NCI-H2196 (cell line): ENCODE results near the gene CD209.

Experiments used
- DNase-seq: peaks from one replicate; lab custom pipeline; 2025; ENCODE audit not compliant: unreplicated experiment; lab: John Stamatoyannopoulos, UW

The CD209 gene

DNA sequence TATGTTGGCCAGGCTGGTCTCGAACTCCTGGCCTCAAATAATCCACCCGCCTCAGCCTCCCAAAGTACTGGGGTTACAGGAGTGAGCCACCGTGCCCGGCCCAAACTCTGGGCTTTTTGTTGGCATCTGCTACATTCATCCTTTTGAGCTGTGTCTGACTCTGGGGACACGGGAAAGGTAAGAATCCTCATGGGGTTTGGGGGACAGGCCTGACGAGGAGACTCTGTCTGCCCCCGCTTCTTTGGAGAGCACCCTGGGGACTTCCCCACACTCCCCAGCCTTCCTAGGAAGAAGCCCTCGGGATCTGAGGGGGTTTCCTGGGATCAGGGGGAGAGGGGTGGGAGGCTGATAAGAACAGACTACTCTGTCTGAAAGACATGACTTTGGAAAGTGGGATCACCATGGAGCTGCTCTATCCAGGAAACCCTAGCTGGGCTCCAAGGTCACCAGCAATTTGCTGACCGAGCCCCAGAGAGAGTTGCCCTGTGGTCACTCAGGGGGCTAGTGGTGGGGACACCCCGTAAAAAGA lies 37.3 kb downstream of the CD209 start:
- DNase-seq = no peak

DNA sequence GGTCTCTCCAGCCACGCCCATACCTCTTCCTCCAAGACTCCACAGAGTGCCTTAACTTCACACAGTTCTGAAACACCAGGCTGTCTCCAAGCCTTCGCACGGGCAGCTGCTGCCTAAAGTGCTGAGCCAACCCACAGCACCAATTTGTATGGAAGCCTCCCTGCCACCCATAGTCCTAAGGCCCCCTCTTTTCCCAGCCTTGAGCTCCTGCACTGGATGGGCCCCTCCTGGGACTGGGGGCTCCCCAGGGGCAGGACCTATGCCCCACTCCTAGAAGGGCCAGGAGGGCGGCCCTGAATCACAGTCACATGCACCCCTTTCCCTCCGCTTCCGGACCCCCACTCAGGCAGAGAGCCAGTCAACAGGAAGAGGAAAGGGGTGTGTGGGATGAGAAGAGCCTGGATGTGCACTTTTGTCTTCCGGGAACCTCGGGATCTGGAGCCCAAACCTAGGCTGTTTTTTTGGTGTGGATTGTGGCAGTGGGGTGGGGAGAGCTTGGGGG lies 40.3 kb downstream of the CD209 start:
- DNase-seq = no peak

GRCh38 chr19:7706188-7706954 lies 41.0 kb downstream of the CD209 start:
- no peak for DNase-seq

GRCh38 chr19:7705387-7706187 lies 41.7 kb downstream of the CD209 start:
- no peak for DNase-seq

DNA sequence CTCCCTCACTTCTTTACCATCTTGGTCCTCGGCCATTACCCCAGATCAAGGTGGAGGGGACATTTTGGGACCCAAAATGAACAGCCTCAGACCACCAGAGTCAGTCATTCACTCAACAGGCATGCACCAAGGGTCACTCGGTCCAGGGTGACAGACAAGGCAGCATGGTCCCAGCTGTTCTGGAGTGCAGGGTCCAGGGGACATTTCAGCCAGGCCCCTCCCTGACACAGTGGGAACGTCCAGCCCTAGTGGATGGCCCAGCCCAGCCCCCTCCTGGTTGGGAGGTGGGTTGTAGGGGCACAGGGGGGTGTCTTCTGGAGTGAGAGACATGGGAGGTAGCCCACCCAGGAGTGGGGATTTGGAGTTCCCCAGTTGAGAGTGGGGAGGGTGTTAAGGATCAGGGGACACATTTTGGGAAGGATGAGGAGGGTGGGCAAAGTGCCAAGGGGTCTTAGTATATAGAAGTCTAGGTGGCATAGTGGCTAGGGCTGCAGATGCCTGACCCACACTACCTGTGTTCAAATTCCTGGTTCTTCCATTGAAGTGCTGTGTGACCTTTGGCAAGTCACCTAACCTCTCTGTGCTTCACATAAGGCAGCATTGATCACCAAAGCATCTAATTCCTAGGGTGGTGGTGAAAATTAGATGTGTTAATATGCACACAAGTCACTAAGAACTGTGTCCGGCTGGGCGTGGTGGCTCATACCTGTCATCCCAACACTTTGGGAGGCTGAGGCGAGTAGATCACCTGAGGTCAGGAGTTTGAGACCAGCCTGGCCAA lies 42.9 kb downstream of the CD209 start:
- DNase-seq = no peak

DNA sequence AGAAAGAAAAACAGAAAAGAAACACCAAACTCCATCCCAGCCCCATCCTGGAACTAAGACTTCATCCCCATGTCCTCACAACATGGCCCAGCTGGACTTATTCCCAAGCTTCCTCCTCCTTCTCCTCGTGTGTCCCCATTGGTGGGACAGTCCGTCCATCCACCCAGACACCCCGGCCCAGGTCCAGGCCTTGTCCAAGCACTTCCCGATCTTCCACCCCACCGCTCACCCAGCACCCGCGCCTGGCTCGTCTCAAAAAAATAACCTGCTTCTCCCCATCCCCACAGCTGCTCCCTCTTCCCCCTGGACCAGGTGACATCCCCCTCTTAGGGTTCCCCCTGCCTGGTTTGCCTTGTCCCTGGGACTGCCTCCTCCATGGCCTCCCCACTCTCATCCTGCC lies 44.0 kb downstream of the CD209 start:
- no peak for DNase-seq

- DNase-seq = no peak
Observed at GRCh38 chr19:7701654-7702457, 45.5 kb downstream of the CD209 start, which contains the start of gene FCER2. Gene FCER2 (minus strand): TSS chr19:7702131. CDS start chr19:7699760, 2,371 bp downstream.

DNA sequence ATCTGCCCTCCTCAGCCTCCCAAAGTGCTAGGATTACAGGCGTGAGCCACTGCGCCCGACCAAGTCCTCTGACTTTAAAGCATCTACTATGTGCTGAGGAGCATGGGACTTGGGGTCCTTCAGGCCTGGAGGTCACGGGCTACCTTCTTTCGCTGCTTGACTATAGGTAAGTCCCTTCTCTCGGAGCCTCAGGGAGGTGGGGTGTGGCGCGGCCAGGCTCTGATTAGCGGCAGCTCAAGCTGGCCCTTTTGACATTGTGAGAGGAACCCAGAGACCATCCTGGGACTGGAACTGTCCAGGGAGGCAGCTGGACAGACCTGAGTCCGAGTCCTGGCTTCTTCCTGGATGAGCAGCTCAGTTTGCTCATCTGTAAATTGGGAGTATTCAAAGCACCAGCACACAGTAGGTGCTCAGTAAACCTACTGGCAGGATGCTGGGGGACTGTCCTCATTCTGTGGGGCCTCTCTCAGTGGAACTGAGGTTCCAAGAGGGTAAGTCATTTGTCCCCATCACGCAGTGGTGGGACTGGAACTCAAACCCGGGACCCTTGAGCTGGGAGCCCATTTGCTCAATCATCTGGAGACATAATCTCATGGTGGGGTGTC lies 46.2 kb downstream of the CD209 start:
- DNase-seq = no peak

GRCh38 chr19:7699417-7700401 lies 47.6 kb downstream of the CD209 start:
- DNase-seq = no peak

DNA sequence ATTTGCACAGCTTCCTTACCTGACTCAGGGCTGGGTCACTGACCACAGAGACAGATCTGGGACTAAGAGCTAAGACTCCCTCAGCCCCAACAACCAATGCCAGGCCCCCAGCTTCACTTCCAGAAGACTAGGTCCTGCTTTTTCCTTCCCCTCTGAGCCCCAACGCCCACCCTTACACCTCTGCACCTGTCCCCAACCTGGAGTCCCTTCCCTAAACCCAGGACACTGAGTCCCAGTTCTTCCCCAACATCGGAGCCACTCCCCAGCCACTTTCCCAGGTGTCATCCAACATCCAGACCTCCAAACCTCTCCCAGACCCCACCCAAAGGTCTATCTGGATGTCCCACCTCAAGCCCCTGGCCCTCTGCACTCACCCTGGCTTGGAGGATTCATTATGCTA lies 48.3 kb downstream of the CD209 start:
- DNase-seq = no peak

DNA sequence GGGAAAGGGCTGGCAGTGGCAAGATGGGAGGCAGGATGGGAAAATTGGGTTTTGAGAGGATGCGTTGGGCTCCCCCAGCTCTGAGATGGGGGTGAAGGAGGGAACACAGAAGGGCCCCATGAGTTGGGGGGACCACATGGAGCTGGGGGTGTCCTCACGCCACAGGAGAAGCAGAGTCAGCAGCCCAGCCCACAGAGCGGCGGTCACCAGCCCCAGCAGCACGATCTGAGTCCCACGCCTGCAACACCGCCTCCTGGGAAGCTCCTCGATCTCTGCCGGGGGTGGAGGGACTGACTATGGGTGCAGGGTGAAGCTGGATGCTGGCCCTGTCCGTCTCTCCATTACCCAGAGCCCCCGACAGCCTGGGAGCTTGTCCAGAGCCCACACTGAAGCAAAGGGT lies 48.8 kb downstream of the CD209 start:
- DNase-seq = no peak

- no peak for DNase-seq
Observed at GRCh38 chr19:7697721-7698287, 49.5 kb downstream of the CD209 start.

DNA sequence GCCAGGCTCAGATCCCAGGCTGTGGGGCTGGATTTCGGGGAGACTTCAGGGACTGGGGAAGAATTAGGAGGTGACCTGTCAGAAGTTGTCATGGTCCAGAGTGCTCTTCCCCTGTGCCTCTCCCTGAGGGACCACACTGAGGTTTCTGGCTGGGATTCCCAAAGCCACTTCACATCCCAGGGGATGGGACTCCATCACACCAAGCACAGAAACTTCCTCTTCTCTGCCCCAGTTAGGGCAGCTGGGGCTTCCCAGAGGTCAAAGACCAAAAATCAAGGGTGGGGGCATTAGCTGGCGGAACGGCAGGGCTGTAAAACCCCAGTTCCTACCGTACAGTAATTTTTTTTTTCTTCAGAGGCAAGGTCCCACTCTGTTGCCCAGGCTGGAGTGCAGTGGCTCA lies 52.8 kb downstream of the CD209 start:
- DNase-seq = no peak

GRCh38 chr19:7692417-7693088 lies 54.8 kb downstream of the CD209 start:
- no peak for DNase-seq

DNA sequence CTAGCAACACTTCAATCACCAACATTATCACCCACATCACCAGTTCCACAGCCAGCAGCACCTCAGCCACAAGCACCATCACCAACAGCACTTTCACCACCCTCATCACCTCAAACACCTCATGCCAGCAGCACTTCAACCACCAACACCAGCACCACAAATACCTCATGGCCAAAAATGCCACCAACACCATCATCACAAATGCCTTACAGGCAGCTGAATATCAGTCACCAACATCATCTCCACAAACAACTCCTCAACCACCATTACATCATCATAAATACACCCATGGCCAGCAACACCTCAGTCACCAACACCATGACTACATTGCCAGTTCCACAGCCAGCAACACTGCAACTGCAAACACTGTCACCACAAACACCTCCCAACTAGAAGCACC lies 55.8 kb downstream of the CD209 start:
- DNase-seq = no peak

- no peak for DNase-seq
Observed at GRCh38 chr19:7690779-7691258, 56.5 kb downstream of the CD209 start.
